ENCODE results near the gene TEAD3.

DNA sequence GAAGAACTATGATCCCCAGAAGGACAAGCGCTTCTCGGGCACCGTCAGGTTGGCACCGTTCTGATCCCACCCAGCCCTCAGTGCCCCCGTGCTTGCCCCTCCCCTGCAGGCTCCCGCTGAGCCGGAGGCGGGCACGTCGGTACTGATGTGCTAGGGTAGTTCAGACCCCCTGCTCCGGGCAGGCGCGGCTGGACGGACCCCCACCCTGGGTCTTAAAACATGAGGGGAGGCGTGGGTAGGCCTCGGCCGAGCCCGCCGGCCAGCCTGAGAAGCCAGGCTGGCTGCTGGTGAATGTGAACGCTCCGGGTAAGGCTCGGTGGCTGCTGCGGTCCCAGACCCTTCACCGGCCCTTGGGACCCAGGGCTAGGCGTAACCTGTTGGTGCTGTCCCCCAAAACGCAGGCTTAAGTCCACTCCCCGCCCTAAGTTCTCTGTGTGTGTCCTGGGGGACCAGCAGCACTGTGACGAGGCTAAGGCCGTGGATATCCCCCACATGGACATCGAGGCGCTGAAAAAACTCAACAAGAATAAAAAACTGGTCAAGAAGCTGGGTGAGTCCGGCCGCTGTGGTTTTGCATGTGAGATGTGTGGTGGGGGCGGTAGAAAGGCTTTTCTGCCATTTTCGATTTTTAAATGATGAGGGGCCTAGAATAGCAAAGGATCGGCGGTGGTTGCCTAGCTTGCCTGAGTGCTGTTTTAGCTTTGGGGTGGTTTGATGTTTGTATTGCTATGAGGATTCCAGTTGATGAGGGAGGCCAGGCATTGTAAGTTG lies 27.7 kb downstream of the TEAD3 start:
- TF ChIP-seq, protein P1, sequence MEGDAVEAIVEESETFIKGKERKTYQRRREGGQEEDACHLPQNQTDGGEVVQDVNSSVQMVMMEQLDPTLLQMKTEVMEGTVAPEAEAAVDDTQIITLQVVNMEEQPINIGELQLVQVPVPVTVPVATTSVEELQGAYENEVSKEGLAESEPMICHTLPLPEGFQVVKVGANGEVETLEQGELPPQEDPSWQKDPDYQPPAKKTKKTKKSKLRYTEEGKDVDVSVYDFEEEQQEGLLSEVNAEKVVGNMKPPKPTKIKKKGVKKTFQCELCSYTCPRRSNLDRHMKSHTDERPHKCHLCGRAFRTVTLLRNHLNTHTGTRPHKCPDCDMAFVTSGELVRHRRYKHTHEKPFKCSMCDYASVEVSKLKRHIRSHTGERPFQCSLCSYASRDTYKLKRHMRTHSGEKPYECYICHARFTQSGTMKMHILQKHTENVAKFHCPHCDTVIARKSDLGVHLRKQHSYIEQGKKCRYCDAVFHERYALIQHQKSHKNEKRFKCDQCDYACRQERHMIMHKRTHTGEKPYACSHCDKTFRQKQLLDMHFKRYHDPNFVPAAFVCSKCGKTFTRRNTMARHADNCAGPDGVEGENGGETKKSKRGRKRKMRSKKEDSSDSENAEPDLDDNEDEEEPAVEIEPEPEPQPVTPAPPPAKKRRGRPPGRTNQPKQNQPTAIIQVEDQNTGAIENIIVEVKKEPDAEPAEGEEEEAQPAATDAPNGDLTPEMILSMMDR (IDR thresholded peaks at IDR 0.05): no peak
- TF ChIP-seq EP300 (IDR thresholded peaks at IDR 0.05): no peak
- no peak for TF ChIP-seq POLR2A (IDR thresholded peaks at IDR 0.05)
- no peak for TF ChIP-seq POLR2AphosphoS5 (IDR thresholded peaks at IDR 0.05)
